ENCODE measurements around the gene LCTL.
A peak's percentile ranks its signal among the peaks of the same experiment; 100 is the strongest.

LCTL gene

DNA sequence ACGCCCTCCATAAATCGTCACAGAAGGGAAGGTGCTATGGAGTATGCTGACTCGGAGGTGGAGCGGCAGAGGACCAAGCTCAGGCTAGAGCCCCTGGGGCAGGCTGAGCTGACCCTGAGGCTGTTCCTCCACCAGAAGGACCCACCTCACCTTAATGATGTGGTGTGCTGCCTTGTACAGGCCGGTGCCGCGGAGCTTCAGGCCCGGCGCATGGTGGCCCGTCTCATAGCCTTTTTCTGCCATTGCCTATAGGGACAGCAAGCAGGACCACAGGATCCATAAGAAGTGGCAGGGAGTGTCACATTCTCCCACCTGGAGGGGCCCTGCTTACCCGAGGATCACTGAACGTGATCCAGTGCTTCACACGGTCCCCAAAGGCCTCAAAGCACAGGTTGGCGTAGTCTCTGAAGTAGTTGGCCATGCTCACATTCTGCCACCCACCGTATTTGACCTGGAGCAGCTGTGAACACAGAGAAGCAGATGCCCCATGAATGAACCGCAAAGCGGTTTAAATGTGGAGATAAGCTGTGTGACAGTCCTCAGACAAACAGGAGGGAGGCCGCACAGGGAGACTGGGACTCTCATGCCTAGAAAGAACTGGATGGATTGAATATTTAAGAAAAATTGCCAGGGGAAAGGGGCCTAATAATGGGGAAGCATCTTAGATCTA, 4.8 kb downstream of the LCTL start:
- Histone ChIP-seq H3K27me3 (ENCODE audit: control insufficient read depth in 1 of 2, insufficient read depth in 2 of 2, low read length in 2 of 2) (no peaks in the 10 kb centered on the region), H3K36me3 (ENCODE audit: insufficient read depth, low read length) (no peaks in the 10 kb centered on the region), H3K9ac (ENCODE audit: low read length) (no peak overlapping the region), H3K4me3 (ENCODE audit: low read depth in 1 of 2, low read length in 2 of 2) (no peak overlapping the region), H3K9me3 (ENCODE audit: low read length) (no peaks in the 10 kb centered on the region), H3K4me1 (ENCODE audit: insufficient read depth, low read length) (no peaks in the 10 kb centered on the region), H3K27ac (ENCODE audit: low read depth, low read length) (no peak overlapping the region)

GRCh38 chr15:66558271-66558670, 7.5 kb downstream of the LCTL start:
- Histone ChIP-seq H3K4me3 (ENCODE audit: low read depth in 1 of 2, low read length in 2 of 2) (no peak overlapping the region), H3K9me3 (ENCODE audit: low read length) (no peaks in the 10 kb centered on the region), H3K4me1 (ENCODE audit: insufficient read depth, low read length) (no peaks in the 10 kb centered on the region), H3K27me3 (ENCODE audit: control insufficient read depth in 1 of 2, insufficient read depth in 2 of 2, low read length in 2 of 2) (no peaks in the 10 kb centered on the region), H3K9ac (ENCODE audit: low read length) (no peak overlapping the region), H3K27ac (ENCODE audit: low read depth, low read length) (no peak overlapping the region), H3K36me3 (ENCODE audit: insufficient read depth, low read length) (no peaks in the 10 kb centered on the region)

- Histone ChIP-seq H3K27ac (ENCODE audit: low read depth, low read length) (no peak overlapping the region), H3K4me1 (ENCODE audit: insufficient read depth, low read length) (no peaks in the 10 kb centered on the region)
Observed at GRCh38 chr15:66555685-66556084, 10.1 kb downstream of the LCTL start.

DNA sequence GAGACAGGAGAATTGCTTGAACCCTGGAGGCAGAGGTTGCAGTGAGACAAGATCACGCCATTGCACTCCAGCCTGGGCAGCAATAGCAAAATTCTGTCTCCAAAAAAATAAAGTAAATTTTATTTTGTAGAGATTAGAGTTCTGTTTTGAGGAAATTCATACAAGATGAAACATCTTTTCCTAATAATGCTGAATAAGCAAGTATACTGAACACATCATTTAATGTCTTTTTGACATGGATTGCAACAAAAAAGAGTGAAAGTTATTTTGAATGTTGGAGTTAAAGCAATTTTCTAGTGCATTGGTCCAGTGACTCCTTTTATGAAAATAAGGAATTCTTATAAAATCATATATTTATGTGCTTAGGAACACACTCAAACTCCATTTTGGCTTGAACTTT, 20.5 kb downstream of the LCTL start:
- Histone ChIP-seq H3K9ac (ENCODE audit: low read length) (no peak overlapping the region), H3K36me3 (ENCODE audit: insufficient read depth, low read length) (no peaks in the 10 kb centered on the region), H3K27ac (ENCODE audit: low read depth, low read length) (no peak overlapping the region), H3K4me3 (ENCODE audit: low read depth in 1 of 2, low read length in 2 of 2) (no peak overlapping the region), H3K4me1 (ENCODE audit: insufficient read depth, low read length) (no peaks in the 10 kb centered on the region), H3K9me3 (ENCODE audit: low read length) (no peaks in the 10 kb centered on the region), H3K27me3 (ENCODE audit: control insufficient read depth in 1 of 2, insufficient read depth in 2 of 2, low read length in 2 of 2) (no peaks in the 10 kb centered on the region)

More at GRCh38 chr15:66555685-66556084, 10.1 kb downstream of the LCTL start:
- H3K9me3 ChIP-seq (ENCODE audit: low read length), result no peaks in the 10 kb centered on the region
- H3K36me3 ChIP-seq (ENCODE audit: insufficient read depth, low read length), result no peaks in the 10 kb centered on the region
- H3K4me3 ChIP-seq (ENCODE audit: low read depth in 1 of 2, low read length in 2 of 2), result no peak overlapping the region
- H3K27me3 ChIP-seq (ENCODE audit: control insufficient read depth in 1 of 2, insufficient read depth in 2 of 2, low read length in 2 of 2), result no peaks in the 10 kb centered on the region
- H3K9ac ChIP-seq (ENCODE audit: low read length), result no peak overlapping the region

GRCh38 chr15:66542896-66543295, 22.9 kb downstream of the LCTL start:
- H3K4me3 ChIP-seq (ENCODE audit: low read depth in 1 of 2, low read length in 2 of 2), result no peak overlapping the region
- H3K9me3 ChIP-seq (ENCODE audit: low read length), result no peaks in the 10 kb centered on the region
- no peaks in the 10 kb centered on the region for H3K27me3 ChIP-seq (ENCODE audit: control insufficient read depth in 1 of 2, insufficient read depth in 2 of 2, low read length in 2 of 2)
- H3K9ac ChIP-seq (ENCODE audit: low read length), result no peak overlapping the region
- no peaks in the 10 kb centered on the region for H3K4me1 ChIP-seq (ENCODE audit: insufficient read depth, low read length)
- H3K36me3 ChIP-seq (ENCODE audit: insufficient read depth, low read length), result no peaks in the 10 kb centered on the region
- H3K27ac ChIP-seq (ENCODE audit: low read depth, low read length), result no peak overlapping the region

DNA sequence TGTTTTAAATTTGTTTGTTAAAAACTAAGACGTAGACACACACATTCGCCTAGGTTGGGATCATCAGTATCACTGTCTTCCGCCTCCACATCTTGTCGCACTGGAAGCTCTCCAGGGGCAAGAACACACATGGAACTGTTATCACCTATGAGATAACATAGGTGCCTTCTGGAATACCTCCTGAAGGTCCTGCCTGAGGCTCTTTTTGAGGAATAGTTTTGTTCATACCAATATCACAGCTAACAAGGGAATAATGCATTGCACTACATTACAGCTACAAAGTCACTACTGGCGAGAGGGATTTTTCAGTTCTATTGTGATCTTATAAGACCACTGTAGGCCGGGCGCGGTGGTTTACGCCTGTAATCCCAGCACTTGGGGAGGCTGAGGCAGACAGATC, 30.7 kb downstream of the LCTL start:
- H3K9ac ChIP-seq (ENCODE audit: low read length), result no peak overlapping the region
- H3K9me3 ChIP-seq (ENCODE audit: low read length), result no peaks in the 10 kb centered on the region
- H3K27ac ChIP-seq (ENCODE audit: low read depth, low read length), result no peak overlapping the region
- H3K27me3 ChIP-seq (ENCODE audit: control insufficient read depth in 1 of 2, insufficient read depth in 2 of 2, low read length in 2 of 2), result no peaks in the 10 kb centered on the region
- no peaks in the 10 kb centered on the region for H3K4me1 ChIP-seq (ENCODE audit: insufficient read depth, low read length)
- no peak overlapping the region for H3K4me3 ChIP-seq (ENCODE audit: low read depth in 1 of 2, low read length in 2 of 2)
- H3K36me3 ChIP-seq (ENCODE audit: insufficient read depth, low read length), result no peaks in the 10 kb centered on the region

GRCh38 chr15:66524838-66525237, 41.0 kb downstream of the LCTL start:
- Histone ChIP-seq H3K9me3 (ENCODE audit: low read length) (no peaks in the 10 kb centered on the region), H3K27me3 (ENCODE audit: control insufficient read depth in 1 of 2, insufficient read depth in 2 of 2, low read length in 2 of 2) (no peaks in the 10 kb centered on the region), H3K4me3 (ENCODE audit: low read depth in 1 of 2, low read length in 2 of 2) (no peak overlapping the region), H3K9ac (ENCODE audit: low read length) (no peak overlapping the region), H3K27ac (ENCODE audit: low read depth, low read length) (no peak overlapping the region), H3K4me1 (ENCODE audit: insufficient read depth, low read length) (no peaks in the 10 kb centered on the region), H3K36me3 (ENCODE audit: insufficient read depth, low read length) (no peaks in the 10 kb centered on the region)

DNA sequence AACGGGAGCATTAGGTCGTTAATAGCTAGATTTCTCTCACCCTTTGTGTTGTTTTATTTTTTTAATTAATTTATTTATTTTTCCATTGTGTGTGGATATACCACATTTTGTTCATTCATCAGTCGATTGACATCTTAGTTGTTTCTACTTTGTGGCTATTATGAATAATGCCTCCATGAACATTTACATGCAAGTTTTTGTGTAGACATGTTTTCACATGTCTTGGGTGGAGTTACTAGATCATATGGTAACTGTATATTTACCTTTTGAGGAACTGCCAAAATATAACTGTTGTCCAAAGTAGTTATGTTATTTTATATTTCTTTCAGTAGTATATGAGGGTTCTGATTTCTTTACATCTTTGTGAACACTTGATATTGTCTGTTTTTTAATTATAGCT, 41.9 kb downstream of the LCTL start:
- Histone ChIP-seq H3K9ac (ENCODE audit: low read length) (no peak overlapping the region), H3K27ac (ENCODE audit: low read depth, low read length) (no peak overlapping the region), H3K36me3 (ENCODE audit: insufficient read depth, low read length) (no peaks in the 10 kb centered on the region), H3K4me1 (ENCODE audit: insufficient read depth, low read length) (no peaks in the 10 kb centered on the region), H3K9me3 (ENCODE audit: low read length) (no peaks in the 10 kb centered on the region), H3K4me3 (ENCODE audit: low read depth in 1 of 2, low read length in 2 of 2) (no peak overlapping the region), H3K27me3 (ENCODE audit: control insufficient read depth in 1 of 2, insufficient read depth in 2 of 2, low read length in 2 of 2) (no peaks in the 10 kb centered on the region)

- H3K4me3 ChIP-seq (ENCODE audit: low read depth in 1 of 2, low read length in 2 of 2), result no peak overlapping the region
- no peaks in the 10 kb centered on the region for H3K9me3 ChIP-seq (ENCODE audit: low read length)
- no peaks in the 10 kb centered on the region for H3K36me3 ChIP-seq (ENCODE audit: insufficient read depth, low read length)
- no peaks in the 10 kb centered on the region for H3K4me1 ChIP-seq (ENCODE audit: insufficient read depth, low read length)
- H3K27ac ChIP-seq (ENCODE audit: low read depth, low read length), result no peak overlapping the region
- no peak overlapping the region for H3K9ac ChIP-seq (ENCODE audit: low read length)
- no peaks in the 10 kb centered on the region for H3K27me3 ChIP-seq (ENCODE audit: control insufficient read depth in 1 of 2, insufficient read depth in 2 of 2, low read length in 2 of 2)
Observed at GRCh38 chr15:66515901-66516322, 49.9 kb downstream of the LCTL start.

GRCh38 chr15:66514586-66514985, 51.2 kb downstream of the LCTL start:
- Histone ChIP-seq H3K4me3 (ENCODE audit: low read depth in 1 of 2, low read length in 2 of 2) (no peak overlapping the region), H3K36me3 (ENCODE audit: insufficient read depth, low read length) (no peaks in the 10 kb centered on the region), H3K27ac (ENCODE audit: low read depth, low read length) (no peak overlapping the region), H3K27me3 (ENCODE audit: control insufficient read depth in 1 of 2, insufficient read depth in 2 of 2, low read length in 2 of 2) (no peaks in the 10 kb centered on the region), H3K4me1 (ENCODE audit: insufficient read depth, low read length) (no peaks in the 10 kb centered on the region), H3K9ac (ENCODE audit: low read length) (no peak overlapping the region), H3K9me3 (ENCODE audit: low read length) (no peaks in the 10 kb centered on the region)

GRCh38 chr15:66508293-66508883, 57.4 kb downstream of the LCTL start:
- peaks cover 14% of the 10 kb centered on the region for H3K4me1 ChIP-seq (ENCODE audit: insufficient read depth, low read length)

DNA sequence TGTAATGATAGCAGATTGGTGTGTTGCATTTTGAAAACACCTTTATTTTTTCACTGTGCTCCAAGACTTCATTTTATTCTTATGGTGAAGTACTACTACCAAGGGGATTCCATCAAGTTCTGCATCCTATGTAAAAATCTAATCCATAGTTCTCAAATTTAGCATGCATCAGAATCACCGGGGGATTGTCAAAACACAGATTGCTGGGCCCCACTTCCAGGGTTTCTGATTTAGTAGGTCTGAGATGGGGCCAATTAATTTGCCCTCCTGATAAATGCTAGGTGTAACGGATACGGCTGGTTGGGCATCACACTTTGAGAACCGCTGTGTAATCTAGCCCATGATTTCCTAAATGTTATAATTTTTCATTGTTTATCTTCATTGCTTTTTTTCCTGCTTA, 60.0 kb downstream of the LCTL start:
- peaks cover 26% of the 10 kb centered on the region for H3K36me3 ChIP-seq (ENCODE audit: insufficient read depth, low read length)
- H3K4me1 ChIP-seq (ENCODE audit: insufficient read depth, low read length), result peaks cover 21% of the 10 kb centered on the region
- H3K4me3 ChIP-seq (ENCODE audit: low read depth in 1 of 2, low read length in 2 of 2), result peak overlapping the region in 1 of 2 donors; percentile 95
- no peaks in the 10 kb centered on the region for H3K9me3 ChIP-seq (ENCODE audit: low read length)
- H3K9ac ChIP-seq (ENCODE audit: low read length), result peak overlapping the region; percentile 87
- no peak overlapping the region for H3K27ac ChIP-seq (ENCODE audit: low read depth, low read length)
- H3K27me3 ChIP-seq (ENCODE audit: control insufficient read depth in 1 of 2, insufficient read depth in 2 of 2, low read length in 2 of 2), result no peaks in the 10 kb centered on the region

More at GRCh38 chr15:66508293-66508883, 57.4 kb downstream of the LCTL start:
- no peaks in the 10 kb centered on the region for H3K36me3 ChIP-seq (ENCODE audit: insufficient read depth, low read length)
- no peak overlapping the region for H3K27ac ChIP-seq (ENCODE audit: low read depth, low read length)
- H3K9ac ChIP-seq (ENCODE audit: low read length), result no peak overlapping the region
- no peak overlapping the region for H3K4me3 ChIP-seq (ENCODE audit: low read depth in 1 of 2, low read length in 2 of 2)
- no peaks in the 10 kb centered on the region for H3K9me3 ChIP-seq (ENCODE audit: low read length)
- H3K27me3 ChIP-seq (ENCODE audit: control insufficient read depth in 1 of 2, insufficient read depth in 2 of 2, low read length in 2 of 2), result no peaks in the 10 kb centered on the region
